Gastroesophageal sphincter (tissue), 4 donors: ENCODE data around the gene KLHL3. TPM values are rescaled to one million over a fixed set of nuclear protein-coding genes. Genes with fewer than 3 reads are reported as not detected.

Experiments used
- ATAC-seq: fragments of 150-250 bp; one replicate; pipeline ENCODE4 v1.9.1; 2016; ENCODE audit warnings: mild to moderate bottlenecking, moderate library complexity
- H3K27ac ChIP-seq, 4 donors: fragments of 200-600 bp; sonication (generic) in 3 of 4; 1 replicate in 3 of 4; 2 replicates in 1 of 4; pipeline ENCODE4 v1.5.1; 2016 to 2019
- H3K27me3 ChIP-seq: fragments of 200-600 bp; sonication (generic); one replicate; pipeline ENCODE4 v1.5.1; 2019
- H3K36me3 ChIP-seq, 2 donors: fragments of 200-600 bp; sonication (generic); one replicate each; pipeline ENCODE4 v1.5.1; 2019; ENCODE audit warnings: control low read depth in 1 of 2
- H3K4me1 ChIP-seq, 3 donors: fragments of 200-600 bp; sonication (generic); 1 replicate in 2 of 3; 2 replicates in 1 of 3; pipeline ENCODE4 v1.5.1; 2016 to 2019; ENCODE audit warnings: control low read depth in 2 of 3
- H3K4me3 ChIP-seq, 2 donors: fragments of 200-600 bp; sonication (generic); one replicate each; pipeline ENCODE4 v1.5.1; 2019; ENCODE audit warnings: mild to moderate bottlenecking in 1 of 2, moderate library complexity in 1 of 2
- H3K9me3 ChIP-seq, 3 donors: fragments of 200-600 bp; sonication (generic); one replicate each; pipeline ENCODE4 v1.5.1; 2017 to 2019; ENCODE audit warnings: control low read depth in 2 of 3
- EP300 ChIP-seq: sonication (generic); formaldehyde crosslinking; IDR thresholded peaks from one replicate; pipeline ENCODE4 v1.6.1; 2017; ENCODE audit warnings: antibody characterized with exemption, mild to moderate bottlenecking
- POLR2A ChIP-seq, 2 donors: fragments of 450-650 bp; IDR thresholded peaks; one replicate each; pipeline ENCODE4 v1.6.1; 2017; ENCODE audit warnings: antibody characterized with exemption in 2 of 2, mild to moderate bottlenecking in 2 of 2, moderate library complexity in 1 of 2
- POLR2AphosphoS5 ChIP-seq: sonication (generic); formaldehyde crosslinking; IDR thresholded peaks from one replicate; pipeline ENCODE4 v1.6.1; 2017; ENCODE audit warnings: antibody characterized with exemption
- WGBS, 2 donors: methylation state at CpG; one replicate each; pipeline ENCODE4 v1.1.5; 2018; ENCODE audit warnings: low coverage in 1 of 2; 5-methylcytosine and 5-hydroxymethylcytosine counted together
- total RNA-seq, 4 donors: library from RNA; depleted of rRNA; stranded (reverse); fragments of >200 nt; gene quantifications; one replicate each; pipeline ENCODE4 v1.1.0, GENCODE V29; 2016
- TF ChIP-seq, protein P1 (sequence below), 4 experiments: fragments of 200-600 bp in 2 of 4; fragments of 450-650 bp in 2 of 4; sonication (generic) in 1 of 4; IDR thresholded peaks; one replicate each; pipeline ENCODE4 v1.5.1; 2017 to 2019; ENCODE audit warnings: antibody characterized with exemption in 4 of 4, mild to moderate bottlenecking in 2 of 4, moderate library complexity in 2 of 4

KLHL3 gene
- total RNA-seq, 4 donors from 2014 or later, result 2.3 to 6.9 (median 5.4) TPM

DNA sequence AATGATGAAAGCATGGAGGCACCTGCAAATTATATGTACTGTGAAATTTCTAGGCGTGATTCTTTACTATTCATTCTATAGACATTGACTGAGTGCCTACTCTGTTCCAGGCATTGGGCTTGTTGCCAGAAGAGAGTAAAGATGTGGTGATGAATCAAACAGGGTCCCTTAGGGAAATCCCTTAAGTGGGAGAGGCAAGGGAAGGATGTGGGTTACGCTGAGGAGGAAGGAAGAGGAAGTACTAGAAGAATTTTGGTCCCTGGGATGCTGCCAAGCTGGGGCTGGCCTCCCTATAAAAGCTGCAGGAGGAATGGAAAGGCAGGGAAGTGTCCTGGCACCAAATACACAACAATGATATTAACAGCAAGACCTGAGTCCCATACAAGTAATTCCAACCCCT is 160.0 kb downstream of the KLHL3 start:
- 0 to 57% methylated on average over 1 to 2 of the region's 2 CpGs for WGBS, 2 donors
- H3K27me3 ChIP-seq, result no peaks in the 10 kb centered on the region
- TF ChIP-seq EP300 (no peak), POLR2AphosphoS5 (no peak), POLR2A (IDR thresholded peaks at IDR 0.05) (no peak)
- TF ChIP-seq, protein P1, sequence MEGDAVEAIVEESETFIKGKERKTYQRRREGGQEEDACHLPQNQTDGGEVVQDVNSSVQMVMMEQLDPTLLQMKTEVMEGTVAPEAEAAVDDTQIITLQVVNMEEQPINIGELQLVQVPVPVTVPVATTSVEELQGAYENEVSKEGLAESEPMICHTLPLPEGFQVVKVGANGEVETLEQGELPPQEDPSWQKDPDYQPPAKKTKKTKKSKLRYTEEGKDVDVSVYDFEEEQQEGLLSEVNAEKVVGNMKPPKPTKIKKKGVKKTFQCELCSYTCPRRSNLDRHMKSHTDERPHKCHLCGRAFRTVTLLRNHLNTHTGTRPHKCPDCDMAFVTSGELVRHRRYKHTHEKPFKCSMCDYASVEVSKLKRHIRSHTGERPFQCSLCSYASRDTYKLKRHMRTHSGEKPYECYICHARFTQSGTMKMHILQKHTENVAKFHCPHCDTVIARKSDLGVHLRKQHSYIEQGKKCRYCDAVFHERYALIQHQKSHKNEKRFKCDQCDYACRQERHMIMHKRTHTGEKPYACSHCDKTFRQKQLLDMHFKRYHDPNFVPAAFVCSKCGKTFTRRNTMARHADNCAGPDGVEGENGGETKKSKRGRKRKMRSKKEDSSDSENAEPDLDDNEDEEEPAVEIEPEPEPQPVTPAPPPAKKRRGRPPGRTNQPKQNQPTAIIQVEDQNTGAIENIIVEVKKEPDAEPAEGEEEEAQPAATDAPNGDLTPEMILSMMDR (IDR thresholded peaks at IDR 0.05), result no peak
- H3K4me3 ChIP-seq, result no peak overlapping the region
- no peaks in the 10 kb centered on the region for H3K36me3 ChIP-seq
- H3K27ac ChIP-seq, result no peak overlapping the region
- no peaks in the 10 kb centered on the region for H3K9me3 ChIP-seq
- H3K4me1 ChIP-seq, result no peaks in the 10 kb centered on the region
- ATAC-seq, result no peak

DNA sequence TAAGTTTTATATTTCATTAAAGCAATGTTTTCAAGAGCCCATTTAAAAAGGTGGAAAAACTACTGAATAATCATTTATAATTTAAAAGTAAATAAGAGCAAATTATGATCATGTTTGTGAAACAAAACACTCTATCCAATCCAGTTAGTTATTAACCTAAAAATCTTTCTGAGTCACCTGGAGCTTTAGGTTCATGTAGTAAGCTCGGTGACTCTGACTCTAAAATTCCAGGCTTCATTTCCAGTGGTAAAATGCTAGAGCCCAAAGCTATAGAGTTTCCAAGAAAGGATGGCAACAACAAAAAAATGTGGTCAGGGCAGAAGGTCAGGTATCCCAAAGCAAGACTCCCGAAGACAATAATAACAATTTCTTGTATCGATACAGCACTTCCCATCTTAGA is 160.7 kb downstream of the KLHL3 start:
- H3K27ac ChIP-seq, result no peak overlapping the region
- H3K4me1 ChIP-seq, result no peaks in the 10 kb centered on the region
- H3K9me3 ChIP-seq, result no peaks in the 10 kb centered on the region
- 81 to 87% methylated on average over 3 of the region's 3 CpGs for WGBS, 2 donors
- TF ChIP-seq POLR2AphosphoS5, result no peak
- TF ChIP-seq POLR2A (IDR thresholded peaks at IDR 0.05), result no peak
- TF ChIP-seq, protein P1 (IDR thresholded peaks at IDR 0.05), result no peak
- no peak for TF ChIP-seq EP300
- no peak overlapping the region for H3K4me3 ChIP-seq
- ATAC-seq, result no peak
- no peaks in the 10 kb centered on the region for H3K27me3 ChIP-seq
- no peaks in the 10 kb centered on the region for H3K36me3 ChIP-seq

DNA sequence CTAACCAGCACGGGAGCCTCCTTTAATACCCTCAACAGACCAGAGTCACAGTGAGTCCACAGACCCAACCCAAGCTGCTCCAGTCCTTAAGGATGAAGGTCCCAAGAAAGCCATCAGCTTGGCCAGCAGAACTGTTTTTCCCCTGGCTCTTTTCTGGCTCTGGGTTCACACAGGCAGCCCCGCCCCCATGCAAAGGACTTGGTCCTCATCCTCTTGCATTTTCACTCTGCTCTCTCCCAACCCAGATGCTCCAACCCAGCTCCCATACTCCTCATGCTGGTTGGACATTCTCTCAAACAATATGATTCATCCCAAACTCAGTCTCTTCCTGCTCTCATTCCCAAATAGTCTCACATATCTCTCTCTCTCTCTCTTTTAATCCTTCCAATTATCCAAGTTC is 162.5 kb downstream of the KLHL3 start:
- ATAC-seq, result no peak
- Histone ChIP-seq H3K27me3 (no peaks in the 10 kb centered on the region), H3K36me3 (no peaks in the 10 kb centered on the region), H3K27ac (no peak overlapping the region), H3K9me3 (no peaks in the 10 kb centered on the region), H3K4me1 (no peaks in the 10 kb centered on the region), H3K4me3 (no peak overlapping the region)
- no peak for TF ChIP-seq POLR2A (IDR thresholded peaks at IDR 0.05)
- TF ChIP-seq, protein P1 (IDR thresholded peaks at IDR 0.05), result no peak
- no peak for TF ChIP-seq POLR2AphosphoS5
- no peak for TF ChIP-seq EP300
- 86% methylated on average over 2 of the region's 2 CpGs; no CpG with 5 or more reads in 1 of the 2 donors for WGBS, 2 donors

DNA sequence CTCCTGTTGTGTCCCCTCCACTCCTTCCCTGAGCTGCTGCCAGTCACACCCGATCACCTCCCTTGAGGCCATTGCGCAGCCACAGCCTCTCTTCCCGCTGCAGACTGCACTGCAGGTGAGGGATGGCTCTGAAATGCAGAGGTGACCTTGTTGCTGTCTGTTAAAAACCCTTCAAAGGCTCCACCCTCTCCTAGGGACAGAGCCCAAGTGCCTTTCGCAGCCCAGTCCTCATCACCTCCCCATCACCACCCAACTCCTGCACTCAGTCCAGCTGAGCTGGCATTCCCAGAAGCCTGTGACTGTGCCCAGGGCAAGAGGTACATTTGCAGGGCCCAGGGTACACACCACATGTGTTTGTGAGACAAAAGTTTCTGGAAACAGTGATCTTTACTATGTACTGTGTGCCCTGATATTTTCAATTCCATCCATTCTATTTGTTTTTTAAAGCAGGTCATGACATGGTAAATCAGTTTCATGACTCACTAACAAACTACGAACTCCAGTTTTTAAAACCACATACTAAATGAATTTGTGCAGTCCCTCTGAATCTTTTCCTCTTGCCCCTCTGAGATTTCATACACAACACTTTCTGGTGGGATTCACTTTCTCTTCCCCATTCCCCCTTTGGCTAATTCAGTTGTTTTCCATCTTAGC is 163.7 kb downstream of the KLHL3 start:
- H3K36me3 ChIP-seq, result no peaks in the 10 kb centered on the region
- no peaks in the 10 kb centered on the region for H3K4me1 ChIP-seq
- TF ChIP-seq, protein P1 (IDR thresholded peaks at IDR 0.05), result no peak
- TF ChIP-seq EP300 (no peak), POLR2AphosphoS5 (no peak), POLR2A (IDR thresholded peaks at IDR 0.05) (no peak)
- H3K27ac ChIP-seq, result no peak overlapping the region
- no peaks in the 10 kb centered on the region for H3K9me3 ChIP-seq
- no peak for ATAC-seq
- WGBS, 2 donors, result 50 to 74% methylated on average over 1 to 5 of the region's 5 CpGs
- H3K27me3 ChIP-seq, result no peaks in the 10 kb centered on the region
- H3K4me3 ChIP-seq, result no peak overlapping the region

DNA sequence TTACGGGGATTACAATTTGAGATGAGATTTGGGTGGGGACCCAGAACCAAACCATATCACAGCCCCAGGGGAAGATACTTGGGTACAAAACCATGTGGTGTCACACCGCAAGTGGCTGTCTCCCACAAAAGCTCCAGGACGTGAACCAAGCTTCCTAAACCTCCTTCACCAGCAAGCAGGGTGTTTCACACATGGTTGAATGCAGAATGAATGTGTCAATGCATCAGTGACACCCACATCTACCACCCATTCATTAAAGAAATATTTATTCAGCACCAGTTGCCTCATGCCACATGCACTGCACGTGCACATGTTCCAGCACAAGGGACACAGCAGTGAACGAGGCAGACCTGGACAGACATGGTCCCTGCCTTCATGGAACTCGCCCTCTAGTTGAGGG is 165.8 kb downstream of the KLHL3 start:
- no peaks in the 10 kb centered on the region for H3K9me3 ChIP-seq
- no peaks in the 10 kb centered on the region for H3K4me1 ChIP-seq
- H3K27me3 ChIP-seq, result peaks cover 4% of the 10 kb centered on the region
- 86 to 93% methylated on average over 3 of the region's 6 CpGs for WGBS, 2 donors
- TF ChIP-seq POLR2AphosphoS5, result no peak
- no peak for TF ChIP-seq EP300
- TF ChIP-seq POLR2A (IDR thresholded peaks at IDR 0.05), result no peak
- TF ChIP-seq, protein P1 (IDR thresholded peaks at IDR 0.05), result no peak
- no peak for ATAC-seq
- no peak overlapping the region for H3K27ac ChIP-seq
- H3K36me3 ChIP-seq, result no peaks in the 10 kb centered on the region
- no peak overlapping the region for H3K4me3 ChIP-seq
